ENCODE data around the gene MTG2. TPM values are rescaled to one million over a fixed set of nuclear protein-coding genes. Genes with fewer than 3 reads are reported as not detected.
A peak's percentile ranks its signal among the peaks of the same experiment; 100 is the strongest.

The MTG2 gene
- total and polyA plus RNA-seq, 10 of the 15 experiments (the other 5 are each of a cell fraction or from before 2014, with no cell fraction given): 6.2 to 52.4 (median 34.3) TPM

DNA sequence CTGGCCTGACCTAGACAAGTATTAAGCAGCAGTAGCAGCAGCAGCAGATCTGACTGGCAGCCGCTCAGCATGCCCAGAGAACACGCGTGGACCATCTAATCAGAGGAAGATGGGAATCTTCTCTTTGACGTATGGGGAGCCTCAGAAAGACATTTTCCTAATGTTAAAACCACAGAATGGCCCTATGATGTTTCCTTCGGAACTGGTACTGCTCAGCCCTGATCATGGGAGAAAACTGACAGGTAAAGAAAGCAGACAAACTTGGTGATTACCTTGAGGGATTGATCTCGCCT lies 45.8 kb upstream of the MTG2 start:
- peaks cover 31% of the 10 kb centered on the region for H3K79me2 ChIP-seq (ENCODE audit: control insufficient read depth, insufficient read depth, low read length)
- no peak overlapping the region for H3K27ac ChIP-seq (ENCODE audit: control insufficient read depth, insufficient read depth)
- H3K9me3 ChIP-seq (replicated peaks; ENCODE audit: control insufficient read depth, insufficient read depth, low read length): no peaks in the 10 kb centered on the region
- DNase-seq (ENCODE audit: low read depth, low spot score): no peak
- BruUV-seq (replicated peaks): no TSS peak
- peaks cover 49 to 52% of the 10 kb centered on the region in 2 experiments for H3K36me3 ChIP-seq (ENCODE audit: control insufficient read depth in 2 of 2, insufficient read depth in 2 of 2, low read length in 1 of 2)
- ATAC-seq: no peak
- no peak for FAIRE-seq
- peaks cover 20% of the 10 kb centered on the region for H4K20me1 ChIP-seq (ENCODE audit: control insufficient read depth, insufficient read depth)
- RAD21 ChIA-PET (ENCODE audit: unreplicated experiment): interaction anchor here (3.3 kb wide), 1 partner anchor 126 kb away, joined by 18 read pairs; no protein-coding TSS in a partner anchor
- H3K9ac ChIP-seq (ENCODE audit: control insufficient read depth, insufficient read depth, low read length): no peak overlapping the region
- no peak overlapping the region for H2AFZ ChIP-seq (ENCODE audit: control insufficient read depth, low read depth, low read length)
- no peak overlapping the region for H3K4me3 ChIP-seq
- intact Hi-C loops (cut with micrococcal nuclease; ENCODE audit: unreplicated experiment): loop anchor here (2.0 kb wide), 1 partner anchor 126 kb away; no protein-coding TSS in a partner anchor
- POLR2A ChIA-PET: no interaction called here
- CTCF ChIA-PET: interaction anchor here (1.4 to 3.5 kb wide), 4 partner anchors 12 to 126 kb away, joined by 3 to 35 read pairs (median 21); partner anchors contain the start of gene LSM14B
- no peak overlapping the region for H3K4me2 ChIP-seq (ENCODE audit: control insufficient read depth, insufficient read depth)
- WGBS (ENCODE audit: insufficient coverage, insufficient replicate concordance, low lambda C conversion rate, missing lambda C conversion rate): 89% methylated on average over 6 of the region's 6 CpGs
- SMC1A ChIA-PET (ENCODE audit: uncharacterized antibody, unreplicated experiment): interaction anchor here (0.7 to 1.9 kb wide), 6 partner anchors 9 to 128 kb away, joined by 3 to 9 read pairs (median 4); no protein-coding TSS in a partner anchor
- H3K27me3 ChIP-seq (replicated peaks in 1 of 2; ENCODE audit: control insufficient read depth in 2 of 2, insufficient read depth in 2 of 2, low read length in 1 of 2): no peaks in the 10 kb centered on the region
- in situ Hi-C loops (cut with MboI): no loop called here
- no peak for TF ChIP-seq PML (IDR thresholded peaks at IDR 0.05; ENCODE audit: low read length)
- peak; percentile 28; the same call in 1 of the 2 replicates for TF ChIP-seq RUNX3 (IDR thresholded peaks at IDR 0.05; ENCODE audit: low read length)
- peaks cover 8% of the 10 kb centered on the region for H3K4me1 ChIP-seq (ENCODE audit: control insufficient read depth, insufficient read depth, low read length)

- H4K20me1 ChIP-seq (ENCODE audit: control insufficient read depth, insufficient read depth): peaks cover 20% of the 10 kb centered on the region
- in situ Hi-C loops (cut with MboI): no loop called here
Measured at GRCh38 chr20:62137478-62138203, 45.2 kb upstream of the MTG2 start.

More at GRCh38 chr20:62137478-62138203, 45.2 kb upstream of the MTG2 start:
- Histone ChIP-seq H3K36me3 (ENCODE audit: control insufficient read depth in 2 of 2, insufficient read depth in 2 of 2, low read length in 1 of 2) (peaks cover 43 to 52% of the 10 kb centered on the region in 2 experiments), H3K79me2 (ENCODE audit: control insufficient read depth, insufficient read depth, low read length) (peaks cover 38% of the 10 kb centered on the region), H3K27me3 (replicated peaks in 1 of 2; ENCODE audit: control insufficient read depth in 2 of 2, insufficient read depth in 2 of 2, low read length in 1 of 2) (no peaks in the 10 kb centered on the region), H3K9me3 (replicated peaks; ENCODE audit: control insufficient read depth, insufficient read depth, low read length) (no peaks in the 10 kb centered on the region), H3K4me3 (no peak overlapping the region), H3K27ac (ENCODE audit: control insufficient read depth, insufficient read depth) (no peak overlapping the region), H2AFZ (ENCODE audit: control insufficient read depth, low read depth, low read length) (no peak overlapping the region), H3K4me1 (ENCODE audit: control insufficient read depth, insufficient read depth, low read length) (peaks cover 8% of the 10 kb centered on the region), H3K9ac (ENCODE audit: control insufficient read depth, insufficient read depth, low read length) (no peak overlapping the region), H3K4me2 (ENCODE audit: control insufficient read depth, insufficient read depth) (no peak overlapping the region)
- DNase-seq (ENCODE audit: low read depth, low spot score) (no peak), ATAC-seq (no peak), FAIRE-seq (no peak)
- intact Hi-C loops (cut with micrococcal nuclease; ENCODE audit: unreplicated experiment): loop anchor here (2.0 kb wide), 1 partner anchor 127 kb away; no protein-coding TSS in a partner anchor
- 90% methylated on average over 8 of the region's 8 CpGs for WGBS (ENCODE audit: insufficient coverage, insufficient replicate concordance, low lambda C conversion rate, missing lambda C conversion rate)
- no peak for TF ChIP-seq GABPA (IDR thresholded peaks at IDR 0.05; ENCODE audit: low read depth)
- peak; percentile 60; the same call in 1 of the 2 replicates for TF ChIP-seq POLR2AphosphoS5 (IDR thresholded peaks at IDR 0.05; ENCODE audit: low read length)
- peak; percentile 63 for TF ChIP-seq POLR2A (IDR thresholded peaks at IDR 0.05; ENCODE audit: low read depth, low read length)
- ChIA-PET CTCF (interaction anchor here (0.8 to 2.8 kb wide), 3 partner anchors 9 to 127 kb away, joined by 3 to 20 read pairs (median 4); no protein-coding TSS in a partner anchor), RAD21 (ENCODE audit: unreplicated experiment) (interaction anchor here (3.3 kb wide), 1 partner anchor 127 kb away, joined by 18 read pairs; no protein-coding TSS in a partner anchor), POLR2A (no interaction called here), SMC1A (ENCODE audit: uncharacterized antibody, unreplicated experiment) (interaction anchor here (0.7 to 1.4 kb wide), 3 partner anchors 12 to 127 kb away, joined by 3 to 4 read pairs (median 3); no protein-coding TSS in a partner anchor)
- no TSS peak for BruUV-seq (replicated peaks)

All from GM12878 (cell line).